Ectodermal cell (in vitro differentiated cells): ENCODE data around the gene RFC2. TPM values are rescaled to one million over a fixed set of nuclear protein-coding genes. Genes with fewer than 3 reads are reported as not detected.
A peak's percentile ranks its signal among the peaks of the same experiment; 100 is the strongest.

Experiments
- H3K27ac ChIP-seq: 2 replicates; pipeline ENCODE4 v1.7.0; 2013; ENCODE audit warnings: mild to moderate bottlenecking, low read depth, low read length; ENCODE audit not compliant: insufficient read depth, poor library complexity, severe bottlenecking
- H3K27me3 ChIP-seq: 2 replicates; pipeline ENCODE4 v1.7.0; 2013; ENCODE audit warnings: mild to moderate bottlenecking, low read length; ENCODE audit not compliant: insufficient read depth, control insufficient read depth, poor library complexity, severe bottlenecking
- H3K36me3 ChIP-seq: one replicate; pipeline ENCODE4 v1.7.0; 2013; ENCODE audit warnings: low read length; ENCODE audit not compliant: control insufficient read depth, insufficient read depth
- H3K4me1 ChIP-seq: one replicate; pipeline ENCODE4 v1.7.0; 2013; ENCODE audit warnings: low read length; ENCODE audit not compliant: control insufficient read depth, insufficient read depth
- H3K4me3 ChIP-seq: 2 replicates; pipeline ENCODE4 v1.7.0; 2013; ENCODE audit warnings: low read depth, low read length, control low read depth; ENCODE audit not compliant: insufficient read depth
- H3K9me3 ChIP-seq: 2 replicates; pipeline ENCODE4 v1.7.0; 2013; ENCODE audit warnings: mild to moderate bottlenecking, low read length, moderate library complexity; ENCODE audit not compliant: control insufficient read depth
- WGBS, 2 experiments: methylation state at CpG; one replicate each; pipeline ENCODE4 v1.1.7; 2013; ENCODE audit warnings: missing lambda C conversion rate in 2 of 2; 5-methylcytosine and 5-hydroxymethylcytosine counted together
- polyA plus RNA-seq, 4 experiments: library from polyadenylated mRNA; stranded (reverse); fragments of 50-300 nt; gene quantifications; one replicate each; pipeline ENCODE4 v1.2.3, GENCODE V29; 2013

The RFC2 gene
- 78.7 TPM for polyA plus RNA-seq (2013, experiment 1 of 4)
- polyA plus RNA-seq (2013, experiment 2 of 4) = 80.5 TPM
- 59.2 TPM for polyA plus RNA-seq (2013, experiment 3 of 4)
- polyA plus RNA-seq (2013, experiment 4 of 4) = 56.6 TPM

DNA sequence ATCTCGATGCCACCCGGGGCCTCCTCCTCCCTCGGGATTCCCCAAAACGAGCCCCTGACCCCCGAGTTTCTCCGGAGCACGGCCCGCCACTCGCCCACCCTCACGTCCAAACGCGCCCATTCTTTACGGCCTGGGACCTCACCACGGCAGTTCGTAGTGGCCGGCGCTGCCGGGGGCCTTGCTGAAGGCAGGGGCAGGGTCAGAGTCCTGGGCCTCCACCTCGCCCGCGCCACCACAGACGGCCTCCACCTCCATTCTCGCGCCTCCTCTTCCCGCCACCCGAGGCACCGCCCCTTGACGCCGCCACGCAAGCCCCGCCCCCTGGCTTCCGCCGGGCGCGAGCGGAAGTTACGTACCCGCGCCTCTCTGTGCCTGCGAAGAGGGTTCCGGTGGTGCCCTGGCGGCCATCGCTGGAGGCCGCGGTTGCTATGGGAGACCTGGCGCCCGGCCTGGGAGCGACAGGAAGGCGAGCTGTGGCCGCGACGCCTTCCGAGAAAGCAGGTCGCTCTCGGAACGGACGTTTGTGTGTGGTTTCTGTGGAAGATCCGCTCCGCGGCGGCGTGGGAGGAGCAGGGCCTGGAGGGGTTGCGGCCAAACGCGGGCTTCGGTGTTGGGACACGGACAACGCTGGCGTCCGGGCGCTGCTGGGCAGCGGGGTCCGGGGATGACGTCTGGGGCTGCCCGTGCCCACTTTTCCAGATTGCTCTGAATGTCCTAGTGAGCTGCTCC, at the start of gene RFC2:
TSS of gene RFC2 (minus strand) at position 271 of the 729 bp plus-strand sequence. CDS start at position 255, 16 bp downstream.
- peak within 1 kb of the TSS; percentile 66 for H3K27ac ChIP-seq
- H3K4me1 ChIP-seq = no peaks in the 10 kb centered on the region
- 0% methylated on average over 75 of the region's 75 CpGs for WGBS, 2 experiments
- H3K4me3 ChIP-seq = peak within 1 kb of the TSS; percentile 73
- no peaks in the 10 kb centered on the region for H3K27me3 ChIP-seq
- no peaks in the 10 kb centered on the region for H3K9me3 ChIP-seq
- H3K36me3 ChIP-seq = peaks cover 11% of the 10 kb centered on the region

DNA sequence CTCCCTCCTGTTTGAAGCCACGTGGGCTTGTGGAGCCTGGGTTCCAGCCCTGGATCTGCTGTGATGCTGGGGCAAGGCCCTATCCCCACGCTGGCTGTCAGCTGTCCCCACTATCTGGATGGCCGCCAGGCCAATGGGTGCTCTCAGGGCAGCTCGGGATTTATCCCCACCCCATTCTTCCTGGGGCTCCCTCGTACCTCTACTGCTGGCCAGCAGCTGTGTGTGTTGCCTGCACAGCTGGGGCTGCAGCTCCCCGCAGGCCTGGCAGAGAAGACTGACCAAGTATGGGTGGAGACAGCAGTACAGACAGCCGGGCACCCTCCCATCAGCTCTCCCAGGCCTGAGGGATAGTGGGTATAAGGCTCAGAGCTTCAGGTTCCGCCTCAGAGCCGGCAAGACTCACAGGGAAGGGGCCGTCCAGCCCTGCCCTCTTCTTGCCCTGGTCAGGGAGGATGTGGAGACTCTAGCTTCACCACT, 48.6 kb upstream of the RFC2 start:
- WGBS, 2 experiments = 82 to 83% methylated on average over 10 of the region's 10 CpGs
- Histone ChIP-seq H3K9me3 (no peaks in the 10 kb centered on the region), H3K4me3 (no peak overlapping the region), H3K27ac (no peak overlapping the region), H3K36me3 (no peaks in the 10 kb centered on the region), H3K27me3 (no peaks in the 10 kb centered on the region), H3K4me1 (peaks cover 5% of the 10 kb centered on the region)

DNA sequence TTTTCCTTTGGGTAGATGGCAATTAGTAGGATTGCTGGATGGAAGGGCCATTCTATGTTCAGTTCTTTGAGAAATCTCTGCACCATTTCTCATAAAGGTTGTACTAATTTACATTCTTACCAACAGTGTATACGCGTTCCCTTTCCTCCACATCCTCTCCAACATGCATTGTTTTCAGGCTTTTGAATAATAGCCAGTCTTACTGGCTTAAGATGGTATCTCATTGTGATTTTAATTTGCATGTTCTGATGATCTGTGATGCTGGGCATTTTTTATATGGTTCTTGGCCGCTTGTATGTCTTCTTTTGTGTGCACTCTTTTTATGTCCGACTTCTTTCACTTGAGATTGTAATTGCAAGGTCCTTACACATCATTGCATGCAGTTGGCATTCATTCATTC, 46.7 kb upstream of the RFC2 start:
- no peaks in the 10 kb centered on the region for H3K27me3 ChIP-seq
- no peaks in the 10 kb centered on the region for H3K9me3 ChIP-seq
- H3K27ac ChIP-seq = no peak overlapping the region
- no peaks in the 10 kb centered on the region for H3K36me3 ChIP-seq
- no peaks in the 10 kb centered on the region for H3K4me1 ChIP-seq
- no peak overlapping the region for H3K4me3 ChIP-seq
- 90% methylated on average over 4 of the region's 4 CpGs for WGBS, 2 experiments

DNA sequence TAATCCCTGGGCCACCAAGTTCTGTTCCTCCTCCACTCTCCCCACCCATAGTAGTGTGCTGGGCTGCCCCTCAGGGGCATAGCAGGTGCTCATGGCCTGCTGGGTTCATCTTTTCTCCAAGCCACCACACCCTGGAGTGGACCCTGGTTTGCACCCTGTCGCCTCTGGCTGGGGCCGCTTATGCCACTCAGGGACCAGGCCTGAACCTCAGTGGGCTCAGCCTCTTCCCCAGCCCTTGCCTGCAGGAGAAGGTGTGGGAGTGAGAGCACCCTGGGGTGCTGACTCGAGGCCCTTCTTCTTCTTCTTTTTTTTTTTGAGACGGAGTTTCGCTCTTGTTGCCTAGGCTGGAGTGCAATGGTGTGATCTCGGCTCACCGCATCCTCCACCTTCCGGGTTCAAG, 45.2 kb upstream of the RFC2 start:
- Histone ChIP-seq H3K4me3 (no peak overlapping the region), H3K9me3 (no peaks in the 10 kb centered on the region), H3K27ac (no peak overlapping the region), H3K36me3 (no peaks in the 10 kb centered on the region), H3K27me3 (no peaks in the 10 kb centered on the region), H3K4me1 (no peaks in the 10 kb centered on the region)
- 95% methylated on average over 8 of the region's 8 CpGs for WGBS, 2 experiments

DNA sequence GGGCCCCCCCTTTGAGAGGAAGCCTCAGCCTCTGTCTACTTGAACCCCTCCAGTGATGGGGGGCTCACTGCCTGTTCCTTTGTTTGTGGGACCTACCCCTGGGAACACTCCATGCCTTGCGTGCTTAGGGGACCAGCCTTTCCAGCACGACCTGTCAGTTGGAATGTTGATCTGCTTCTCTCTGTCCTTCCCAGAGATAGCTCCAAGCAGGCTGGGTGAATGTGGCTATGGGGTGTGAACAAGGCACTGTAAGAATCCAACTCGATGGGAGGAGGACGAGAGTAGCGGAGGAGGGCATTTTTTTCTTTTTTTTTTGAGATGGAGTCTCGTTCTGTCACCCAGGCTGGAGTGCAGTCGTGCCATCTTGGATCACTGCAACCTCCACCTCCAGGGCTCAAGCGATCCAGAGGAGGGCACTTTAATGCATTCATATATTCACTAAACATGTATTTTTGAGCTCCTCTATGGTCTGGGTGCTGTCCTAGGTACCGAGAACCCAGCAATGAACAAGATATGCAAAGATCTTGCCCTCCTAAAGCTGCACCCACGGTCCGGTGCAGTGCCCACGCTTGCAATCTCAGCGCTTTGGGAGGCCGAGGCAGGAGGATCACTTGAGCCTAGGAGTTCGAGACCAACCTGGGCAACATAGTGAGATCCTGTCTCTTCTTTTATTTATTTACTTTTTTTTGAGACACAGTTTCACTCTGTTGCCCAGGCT, 43.5 kb upstream of the RFC2 start:
- H3K36me3 ChIP-seq = no peaks in the 10 kb centered on the region
- no peak overlapping the region for H3K27ac ChIP-seq
- no peak overlapping the region for H3K4me3 ChIP-seq
- H3K4me1 ChIP-seq = peaks cover 4% of the 10 kb centered on the region
- no peaks in the 10 kb centered on the region for H3K9me3 ChIP-seq
- WGBS, 2 experiments = 90 to 93% methylated on average over 15 of the region's 15 CpGs
- no peaks in the 10 kb centered on the region for H3K27me3 ChIP-seq

DNA sequence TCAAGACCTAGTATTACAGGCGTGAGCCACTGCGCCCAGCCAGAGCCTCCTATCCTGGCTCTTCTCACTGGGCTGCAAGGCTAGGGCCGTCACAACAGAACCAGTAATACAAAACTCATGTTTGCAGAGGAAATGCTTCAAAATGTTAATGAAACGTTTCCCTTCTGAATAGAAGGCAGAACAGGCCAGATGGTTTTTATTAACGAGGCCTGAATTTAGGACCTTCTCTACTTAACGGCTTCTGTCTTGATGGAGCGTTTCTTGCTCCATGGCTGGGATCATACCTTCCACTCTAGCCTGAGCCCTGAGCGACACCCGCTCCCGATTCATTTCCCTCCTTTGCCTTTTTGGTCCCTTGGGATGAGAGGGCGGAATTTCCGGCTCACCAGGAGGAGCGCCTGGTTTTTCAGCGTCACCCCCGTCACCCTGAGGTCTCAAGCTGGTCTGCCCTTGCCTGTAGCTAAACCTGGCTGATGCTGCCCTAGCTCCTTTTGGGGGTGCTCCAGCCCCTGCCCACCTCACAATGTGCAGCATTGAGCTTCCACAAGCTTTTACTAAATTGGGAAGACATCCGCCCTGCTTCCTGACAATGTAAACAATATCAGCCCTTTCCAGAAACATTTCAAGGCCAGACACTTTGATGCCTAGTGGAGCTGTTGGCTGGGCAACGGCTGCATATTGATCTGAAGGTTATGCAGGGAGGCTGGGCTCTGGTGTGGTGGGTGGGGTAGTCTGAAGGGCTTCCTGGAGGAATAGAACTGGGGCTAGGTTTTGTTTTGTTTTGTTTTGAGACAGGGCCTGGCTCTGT, 40.2 kb upstream of the RFC2 start:
- peaks cover 4% of the 10 kb centered on the region for H3K4me1 ChIP-seq
- no peak overlapping the region for H3K4me3 ChIP-seq
- H3K27me3 ChIP-seq = peaks cover 23% of the 10 kb centered on the region
- H3K27ac ChIP-seq = no peak overlapping the region
- H3K9me3 ChIP-seq = no peaks in the 10 kb centered on the region
- no peaks in the 10 kb centered on the region for H3K36me3 ChIP-seq
- 82 to 83% methylated on average over 17 of the region's 17 CpGs for WGBS, 2 experiments

DNA sequence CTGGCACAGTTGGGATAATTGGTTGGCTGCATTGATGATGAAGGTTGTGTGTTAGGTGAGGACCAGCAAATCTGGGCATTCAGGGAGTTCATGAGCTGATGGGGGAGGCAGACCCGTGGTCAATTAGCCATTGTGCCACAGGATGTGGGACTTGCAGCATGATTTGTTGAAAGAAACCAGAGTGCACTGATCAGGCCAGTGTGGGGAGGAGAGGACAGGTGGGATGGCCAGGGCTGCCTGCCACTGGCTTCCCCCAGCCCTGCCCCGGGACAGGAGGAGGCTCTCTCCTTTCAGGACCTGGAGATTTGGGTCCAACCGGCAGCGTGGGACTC, 39.3 kb upstream of the RFC2 start:
- no peaks in the 10 kb centered on the region for H3K36me3 ChIP-seq
- WGBS, 2 experiments = 88 to 89% methylated on average over 3 to 4 of the region's 4 CpGs
- no peak overlapping the region for H3K4me3 ChIP-seq
- peaks cover 29% of the 10 kb centered on the region for H3K27me3 ChIP-seq
- H3K27ac ChIP-seq = no peak overlapping the region
- peaks cover 8% of the 10 kb centered on the region for H3K4me1 ChIP-seq
- no peaks in the 10 kb centered on the region for H3K9me3 ChIP-seq

DNA sequence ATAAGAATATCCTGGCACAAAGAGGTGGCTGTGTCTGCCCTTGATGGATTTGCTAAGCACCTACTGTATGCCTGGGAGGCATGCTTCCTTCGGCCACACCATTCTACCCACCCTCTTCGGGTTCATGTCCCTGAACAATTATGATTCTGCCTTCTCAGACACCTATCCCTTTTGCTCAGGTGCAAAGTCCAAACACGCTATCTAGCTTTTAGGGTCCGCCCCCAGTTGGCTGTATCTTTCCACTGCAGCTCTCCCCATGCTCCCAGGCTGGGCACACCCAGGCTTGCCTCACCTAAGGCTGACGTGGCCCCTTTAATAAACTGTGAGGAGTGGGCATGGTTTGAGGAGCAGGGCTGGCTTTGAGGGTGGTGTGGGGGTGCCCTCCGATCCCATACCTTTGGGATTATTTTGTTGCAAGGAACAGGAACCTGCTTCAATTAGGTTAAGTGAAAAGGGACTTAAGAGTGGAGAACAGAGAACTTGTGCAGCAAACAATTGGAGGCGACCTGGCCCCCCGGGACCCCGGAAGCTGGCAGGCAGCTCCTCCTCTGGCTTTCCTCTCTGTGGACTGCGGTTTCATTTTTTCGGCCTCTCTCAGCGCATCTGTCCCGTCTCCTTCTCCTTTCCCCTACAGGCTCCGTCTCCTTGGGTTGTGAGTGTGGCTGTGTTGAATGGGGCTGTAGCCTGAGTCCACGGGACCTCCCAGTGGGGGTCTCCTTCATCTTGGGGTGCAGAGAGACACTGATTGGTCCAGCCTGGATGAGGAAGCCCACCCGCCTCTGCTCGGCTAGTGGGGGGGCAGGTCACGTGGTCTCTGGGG, 38.8 kb upstream of the RFC2 start:
- Histone ChIP-seq H3K4me1 (peaks cover 8% of the 10 kb centered on the region), H3K9me3 (no peaks in the 10 kb centered on the region), H3K4me3 (no peak overlapping the region), H3K27me3 (peaks cover 34% of the 10 kb centered on the region), H3K27ac (no peak overlapping the region), H3K36me3 (no peaks in the 10 kb centered on the region)
- 85% methylated on average over 13 to 16 of the region's 18 CpGs for WGBS, 2 experiments

DNA sequence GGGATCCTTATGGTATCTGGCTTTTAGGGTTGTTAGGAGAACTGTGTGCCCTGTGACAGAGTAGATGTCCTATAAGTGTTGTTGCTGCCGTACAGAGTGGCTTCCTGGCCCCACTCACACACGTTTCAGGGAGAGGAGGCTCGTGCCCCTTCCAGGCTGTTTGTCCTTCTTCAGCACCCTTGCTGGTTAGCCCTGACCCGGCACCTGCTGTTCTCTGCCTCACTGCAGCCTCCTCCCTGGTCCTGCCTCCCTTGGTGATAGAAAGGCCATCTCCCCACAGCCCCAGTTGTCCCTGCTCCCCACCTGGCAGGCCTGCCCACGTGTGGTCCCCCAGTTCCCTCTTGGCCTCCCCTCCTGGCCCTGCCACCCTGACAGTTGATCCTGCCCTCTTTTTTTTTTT, 37.3 kb upstream of the RFC2 start:
- 85 to 87% methylated on average over 5 of the region's 5 CpGs for WGBS, 2 experiments
- Histone ChIP-seq H3K27ac (no peak overlapping the region), H3K4me1 (peaks cover 8% of the 10 kb centered on the region), H3K9me3 (no peaks in the 10 kb centered on the region), H3K27me3 (peaks cover 48% of the 10 kb centered on the region), H3K4me3 (no peak overlapping the region), H3K36me3 (no peaks in the 10 kb centered on the region)
